GM19238 (cell line): ENCODE results near the gene FRMD4A.

ENCODE experiments used
- DNase-seq: peaks from one replicate; pipeline ENCODE4 v3.0.0; 2011; ENCODE audit warnings: low spot score; ENCODE audit not compliant: insufficient read length

FRMD4A gene

GRCh38 chr10:14191407-14191806 is 139.3 kb downstream of the FRMD4A start:
- DNase-seq: no peak

DNA sequence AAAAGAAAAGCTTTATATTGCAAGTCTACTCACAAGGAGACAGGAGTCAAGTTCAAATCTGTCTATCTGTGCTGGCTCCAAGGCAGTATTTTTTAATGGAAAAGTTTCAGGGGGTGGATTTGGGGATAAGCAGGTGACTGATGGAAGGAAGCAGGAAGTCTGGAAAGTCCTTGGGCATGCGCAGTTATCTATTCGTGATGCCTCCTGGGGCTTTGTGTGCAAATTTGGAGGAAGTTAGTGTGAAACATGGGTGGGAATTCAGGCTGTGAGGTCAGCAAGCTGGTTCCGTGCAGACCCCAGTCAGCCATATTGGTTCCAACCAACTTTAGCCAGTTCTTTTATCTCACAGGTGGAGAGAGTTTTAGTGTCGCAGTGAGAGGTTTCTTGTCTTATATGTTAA is 140.0 kb downstream of the FRMD4A start:
- DNase-seq: no peak

DNA sequence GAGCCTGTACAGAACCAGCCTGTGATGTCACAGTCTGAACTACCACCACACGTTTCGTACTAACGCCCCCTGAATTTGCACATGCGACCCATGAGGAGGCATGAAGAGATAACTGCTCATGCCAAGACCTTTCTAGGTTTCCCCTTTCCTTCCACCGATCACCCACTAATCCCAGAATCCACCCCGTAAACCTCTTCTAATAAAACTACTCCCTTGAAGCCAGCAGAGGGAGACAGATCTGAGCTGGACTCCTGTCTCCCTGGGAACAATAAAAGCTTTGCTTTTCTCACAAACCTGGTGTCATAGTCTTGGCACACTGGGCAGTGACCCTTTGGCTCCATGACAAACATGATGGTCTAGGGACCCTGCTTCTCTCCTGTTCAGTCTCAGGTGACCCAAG is 144.5 kb downstream of the FRMD4A start:
- no peak for DNase-seq

- DNase-seq: peak; percentile 10
Observed at GRCh38 chr10:14185316-14186045, 145.2 kb downstream of the FRMD4A start.

- peak; percentile 29 for DNase-seq
Observed at GRCh38 chr10:14184841-14185315, 145.8 kb downstream of the FRMD4A start.

DNA sequence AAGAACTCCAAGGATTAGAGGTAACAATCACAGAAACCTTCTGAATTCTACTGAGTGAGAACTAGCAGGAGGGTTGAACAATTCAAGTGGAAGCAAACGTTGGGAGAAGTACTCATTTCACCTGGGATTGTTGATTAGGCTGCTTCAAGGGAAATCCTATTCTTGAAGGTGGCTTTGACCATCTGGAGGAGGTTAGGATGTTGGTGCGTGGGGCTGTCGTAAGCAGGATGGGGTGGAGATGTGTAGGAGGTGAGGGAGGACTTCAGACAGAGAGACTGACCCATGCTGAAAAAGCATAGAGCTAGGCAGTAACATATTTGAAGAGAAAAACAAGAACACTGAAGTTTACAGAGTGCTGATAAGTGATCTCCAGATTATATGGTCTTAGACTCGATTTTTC is 147.9 kb downstream of the FRMD4A start:
- no peak for DNase-seq

- DNase-seq: no peak
Observed at GRCh38 chr10:14181567-14181936, 149.2 kb downstream of the FRMD4A start.

GRCh38 chr10:14180911-14181566 is 149.7 kb downstream of the FRMD4A start:
- no peak for DNase-seq

- no peak for DNase-seq
Observed at GRCh38 chr10:14179251-14179650, 151.5 kb downstream of the FRMD4A start.

DNA sequence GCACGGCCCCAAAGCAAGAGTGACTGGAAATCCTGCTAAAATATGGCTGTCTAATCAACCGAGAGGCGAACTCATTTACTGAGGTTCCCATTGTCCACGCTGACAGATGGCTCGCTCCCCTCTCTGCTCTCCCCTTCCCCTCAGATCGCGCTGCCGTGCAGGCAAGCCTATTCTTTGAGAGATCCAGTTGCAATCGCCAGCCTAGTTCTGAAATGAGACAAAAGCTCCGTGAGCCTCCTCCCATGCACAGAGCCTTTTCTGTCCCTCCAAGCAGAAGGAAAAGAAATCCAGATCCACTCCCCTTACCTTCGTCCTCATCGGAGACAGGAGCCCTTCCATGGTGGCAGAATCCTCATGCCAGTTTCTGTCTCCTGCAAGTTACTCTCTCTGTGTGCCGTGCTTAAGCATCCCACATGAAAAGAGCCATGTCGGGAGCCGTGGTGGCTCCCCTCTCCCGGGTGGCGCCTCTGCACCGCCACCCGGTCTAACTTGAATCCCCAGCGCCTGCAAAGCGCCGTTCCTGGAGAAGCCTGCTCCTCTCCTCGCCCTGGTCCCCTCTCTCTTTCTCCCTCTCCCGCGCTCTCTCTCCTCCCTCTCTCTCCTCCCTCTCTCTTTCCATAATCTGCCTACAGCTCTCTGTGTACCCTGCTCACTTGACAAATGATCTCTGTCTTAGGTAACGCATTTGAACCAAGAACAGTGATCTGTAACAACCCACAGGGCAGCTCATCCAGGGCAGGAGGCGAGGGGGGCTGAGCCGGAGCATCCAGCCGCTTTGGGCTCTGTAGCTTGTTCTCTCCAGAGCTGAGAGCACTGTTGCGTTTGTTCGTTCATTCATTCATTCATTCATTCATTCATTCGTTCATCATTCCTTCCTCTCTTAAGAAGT is 156.8 kb downstream of the FRMD4A start:
- no peak for DNase-seq

DNA sequence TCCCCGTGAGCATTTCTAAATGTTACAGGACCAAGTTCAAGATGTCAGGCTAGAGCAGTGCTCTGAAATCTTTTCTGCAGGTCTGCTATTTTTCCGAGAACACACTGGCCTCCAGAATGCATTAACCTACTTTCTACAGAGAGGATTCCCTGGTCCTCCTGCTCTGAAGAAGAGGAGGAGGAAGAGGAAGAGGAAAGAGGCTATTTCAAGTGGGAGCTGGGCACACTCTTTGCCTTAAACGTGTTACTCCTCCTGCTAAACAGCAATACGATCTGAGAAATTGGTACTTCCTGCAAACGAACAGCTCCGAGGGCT is 157.4 kb downstream of the FRMD4A start:
- DNase-seq: no peak

DNA sequence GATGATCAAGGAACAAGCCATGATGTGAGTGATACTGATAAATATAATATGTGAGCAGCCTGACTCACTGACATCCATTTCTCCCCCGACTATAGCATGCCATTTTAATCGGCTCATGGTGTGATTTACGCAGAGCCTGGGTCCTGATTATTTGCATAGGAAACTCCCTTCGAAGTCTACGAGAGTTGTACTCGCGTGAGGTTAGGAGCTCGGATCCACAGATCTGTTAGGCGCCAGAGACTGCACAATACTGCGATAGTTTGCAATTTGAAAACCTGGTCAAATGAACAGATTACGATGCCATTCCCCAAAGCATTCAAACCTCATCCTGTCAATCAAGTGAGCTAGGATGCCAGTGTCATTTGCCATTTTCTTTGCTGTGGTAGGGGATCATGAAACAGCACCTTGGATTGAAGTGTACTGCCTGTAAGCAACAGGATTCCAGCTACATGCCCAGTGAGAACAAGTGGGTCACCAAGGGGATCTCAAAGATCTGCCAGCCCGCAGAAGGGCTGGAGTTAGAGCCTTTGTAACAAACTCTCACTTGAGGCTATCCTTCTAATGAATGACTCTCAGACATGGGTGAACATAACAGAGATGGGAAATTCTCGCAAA is 158.3 kb downstream of the FRMD4A start:
- no peak for DNase-seq

DNA sequence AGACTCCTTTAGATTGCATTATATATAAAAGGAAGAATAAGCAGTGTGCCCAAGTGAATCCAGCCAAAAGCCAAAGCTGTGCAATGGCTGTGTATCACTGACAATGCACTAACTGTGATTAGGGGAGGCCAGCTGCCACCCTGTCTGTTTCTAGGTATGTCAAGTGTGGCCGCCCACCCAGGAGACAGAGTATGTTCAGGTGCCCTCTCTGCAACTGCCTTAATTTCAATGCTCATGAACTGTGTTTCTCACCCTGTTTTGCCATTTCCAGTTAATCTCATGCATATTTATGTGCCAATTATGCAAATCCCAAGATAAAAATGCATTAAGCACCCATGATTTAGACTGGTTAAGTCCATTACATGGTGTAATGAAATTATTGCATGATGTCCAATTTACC is 159.4 kb downstream of the FRMD4A start:
- DNase-seq: no peak

DNA sequence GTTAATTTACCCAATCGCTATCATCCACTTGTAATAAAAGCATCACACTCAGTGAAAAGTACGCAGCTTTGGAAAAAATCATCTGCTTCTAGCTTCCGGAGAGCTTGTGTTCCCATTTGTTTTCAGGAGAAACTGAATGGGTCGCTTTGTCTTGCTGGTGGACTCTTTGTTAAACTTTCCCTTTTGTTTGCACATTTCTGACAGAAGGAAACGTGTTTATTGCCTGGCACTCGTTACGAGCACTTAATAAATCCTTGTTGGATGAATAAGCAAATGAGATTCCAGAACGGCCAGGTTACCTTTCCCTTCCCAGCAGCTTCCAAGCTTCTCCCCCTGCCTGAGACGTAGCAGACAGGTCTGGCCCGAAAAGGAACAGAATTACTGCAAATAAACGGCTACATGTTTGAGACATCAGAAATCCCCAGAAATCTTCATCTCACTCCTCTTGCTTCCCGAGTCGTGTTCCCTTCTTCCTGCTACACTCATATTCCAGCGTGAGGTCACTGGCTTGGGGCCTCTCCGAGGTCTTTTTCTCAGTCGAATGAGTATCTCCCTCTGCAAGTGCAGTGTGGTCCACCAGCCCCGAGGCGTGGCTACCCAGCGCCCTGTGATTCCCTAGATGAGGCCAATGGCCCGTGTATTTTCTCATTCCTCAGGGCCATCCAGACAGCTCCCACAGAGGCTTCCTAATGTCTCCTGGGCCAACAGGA is 167.2 kb downstream of the FRMD4A start:
- no peak for DNase-seq

GRCh38 chr10:14162629-14163344 is 167.9 kb downstream of the FRMD4A start:
- DNase-seq: no peak

- no peak for DNase-seq
Observed at GRCh38 chr10:14162061-14162460, 168.7 kb downstream of the FRMD4A start.

- no peak for DNase-seq
Observed at GRCh38 chr10:14160299-14160698, 170.4 kb downstream of the FRMD4A start.

- DNase-seq: no peak
Observed at GRCh38 chr10:14158575-14158974, 172.1 kb downstream of the FRMD4A start.

DNA sequence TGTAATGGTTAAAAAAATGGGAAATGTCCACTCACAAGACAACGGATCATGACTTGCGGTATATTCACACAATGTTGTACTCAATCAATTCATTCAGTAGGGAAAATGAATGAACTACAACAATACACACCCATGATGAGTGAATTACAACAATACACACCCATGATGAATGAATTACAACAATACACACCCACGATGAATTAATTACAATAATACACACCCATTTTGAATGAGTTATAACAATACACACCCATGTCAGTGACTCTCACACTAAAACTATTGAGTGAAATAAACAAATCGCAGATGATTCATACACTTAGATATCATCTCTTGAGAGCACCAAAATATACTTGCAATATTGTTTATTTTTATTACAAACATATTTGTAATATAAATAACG is 174.6 kb downstream of the FRMD4A start:
- no peak for DNase-seq

- DNase-seq: no peak
Observed at GRCh38 chr10:14153570-14154055, 177.1 kb downstream of the FRMD4A start.
